Aorta (tissue), 5 donors: ENCODE results near the gene RFC5. TPM values are rescaled to one million over a fixed set of nuclear protein-coding genes. Genes with fewer than 3 reads are reported as not detected.

ENCODE experiments used
- ATAC-seq: fragments of 200-7000 bp; cut with Tn5 transposase; one replicate; pipeline ENCODE4 v1.9.1; 2022; ENCODE audit warnings: moderate library complexity; ENCODE audit not compliant: low FRiP score
- DNase-seq, 2 donors: peaks; one replicate each; pipeline ENCODE4 v3.0.0-alpha.2; 2020
- H3K27ac ChIP-seq, 2 donors: one replicate each; pipeline ENCODE4 v1.5.1; 2013; ENCODE audit warnings: low read length in 2 of 2, mild to moderate bottlenecking in 2 of 2, moderate library complexity in 2 of 2, control low read depth in 1 of 2, inconsistent platforms in 1 of 2, low read depth in 1 of 2
- H3K27me3 ChIP-seq, 2 donors: one replicate each; pipeline ENCODE4 v1.6.1; 2013; ENCODE audit warnings: control low read depth in 1 of 2, low read length in 1 of 2, mild to moderate bottlenecking in 1 of 2, moderate library complexity in 1 of 2; ENCODE audit not compliant: insufficient read depth in 2 of 2, control insufficient read depth in 1 of 2
- H3K36me3 ChIP-seq, 2 donors: one replicate each; pipeline ENCODE4 v1.6.1; 2013; ENCODE audit warnings: control low read depth in 1 of 2, low read length in 1 of 2, mild to moderate bottlenecking in 1 of 2; ENCODE audit not compliant: insufficient read depth in 2 of 2, control insufficient read depth in 1 of 2
- H3K4me1 ChIP-seq, 2 donors: one replicate each; pipeline ENCODE4 v1.6.1; 2013; ENCODE audit warnings: low read length in 2 of 2, control low read depth in 1 of 2, mild to moderate bottlenecking in 1 of 2, moderate library complexity in 1 of 2; ENCODE audit not compliant: insufficient read depth in 2 of 2, control insufficient read depth in 1 of 2
- H3K4me3 ChIP-seq, 2 donors: one replicate each; pipeline ENCODE4 v1.5.1; 2013; ENCODE audit warnings: low read length in 2 of 2, control low read depth in 1 of 2, mild to moderate bottlenecking in 1 of 2
- H3K9me3 ChIP-seq: one replicate; pipeline ENCODE4 v1.6.1; 2013; ENCODE audit warnings: mild to moderate bottlenecking, low read length; ENCODE audit not compliant: control insufficient read depth
- WGBS, 2 donors: extraction: QIAGEN DNeasy Blood & Tissue Kit; methylation state at CpG; one replicate each; pipeline ENCODE4 v1.1.7; 2013; 5-methylcytosine and 5-hydroxymethylcytosine counted together
- intact Hi-C, 2 donors: fragments of 100-400 bp; cut with DNase I; formaldehyde crosslinking; loops; one replicate each; pipeline versions ENCODE4 v1.14.2 to v1.15.0; 2022
- polyA plus RNA-seq, 2 donors: library from polyadenylated mRNA; stranded (reverse); fragments of 200-250 nt; gene quantifications; one replicate each; pipeline ENCODE4 v1.2.3, GENCODE V29; 2013
- total RNA-seq, 2 donors: library from RNA; stranded (reverse); fragmentation: NEBNext Ultra II Directional; extraction: Animal tissue kit (Norgen Biotek cat#: 25700); gene quantifications; one replicate each; pipeline ENCODE4 v1.2.1, GENCODE V29; 2021
- donor health status: healthy with polysubstance abuse.
- donor health status: Bipolar disorder and iron deficiency.
- donor health status: DM: no; HTN: no; CAD: no.
- donor health status: DM: no; HTN: no; CAD: no.
- donor health status: DM: yes; HTN: yes; CAD: no.

Gene RFC5
- total and polyA plus RNA-seq, 4 donors = 5.7 to 12.0 (median 7.1) TPM

- intact Hi-C loops = loop anchor here in 1 of 2 donors (5.0 to 10.0 kb wide), 2 partner anchors 36 to 321 kb away; partner anchors contain the start of genes RFC5, SUDS3 and TAOK3
- whole genome bisulfite sequencing, 2 donors = 85 to 89% methylated on average over 10 of the region's 10 CpGs
- Histone ChIP-seq H3K36me3 (no peaks in the 10 kb centered on the region), H3K9me3 (no peaks in the 10 kb centered on the region), H3K4me1 (peaks cover 0 to 2% of the 10 kb centered on the region in 2 donors), H3K27me3 (no peaks in the 10 kb centered on the region), H3K4me3 (no peak overlapping the region), H3K27ac (peak overlapping the region; percentile 78 to 83)
- DNase-seq = no peak
- no peak for ATAC-seq
Observed at GRCh38 chr12:118053071-118053985, 36.8 kb downstream of the RFC5 start.

GRCh38 chr12:118055144-118055557 lies 38.6 kb downstream of the RFC5 start:
- H3K27me3 ChIP-seq = no peaks in the 10 kb centered on the region
- no peaks in the 10 kb centered on the region for H3K36me3 ChIP-seq
- H3K4me3 ChIP-seq = no peak overlapping the region
- intact Hi-C loops = loop anchor here (5.0 to 10.0 kb wide), 2 partner anchors 38 to 320 kb away; partner anchors contain the start of genes RFC5 (in 1 of the 2), SUDS3 (in 1 of the 2) and TAOK3 (in 1 of the 2)
- H3K27ac ChIP-seq = peak overlapping the region in 1 of 2 donors; percentile 66
- H3K9me3 ChIP-seq = no peaks in the 10 kb centered on the region
- DNase-seq = peak; percentile 59 to 73
- H3K4me1 ChIP-seq = peaks cover 0 to 2% of the 10 kb centered on the region in 2 donors
- no peak for ATAC-seq
- 76 to 78% methylated on average over 2 of the region's 2 CpGs for WGBS, 2 donors

- Histone ChIP-seq H3K4me3 (no peak overlapping the region), H3K36me3 (no peaks in the 10 kb centered on the region), H3K27ac (no peak overlapping the region), H3K4me1 (peaks cover 0 to 2% of the 10 kb centered on the region in 2 donors), H3K9me3 (no peaks in the 10 kb centered on the region), H3K27me3 (no peaks in the 10 kb centered on the region)
- DNase-seq = no peak
- intact Hi-C loops = loop anchor here (5.0 to 10.0 kb wide), 2 partner anchors 39 to 319 kb away; partner anchors contain the start of genes RFC5 (in 1 of the 2), SUDS3 (in 1 of the 2) and TAOK3 (in 1 of the 2)
- WGBS, 2 donors = 78 to 80% methylated on average over 13 of the region's 13 CpGs
- ATAC-seq = no peak
Observed at GRCh38 chr12:118055865-118056773, 39.6 kb downstream of the RFC5 start.

GRCh38 chr12:118058227-118058626 lies 41.7 kb downstream of the RFC5 start:
- no peaks in the 10 kb centered on the region for H3K4me1 ChIP-seq
- H3K4me3 ChIP-seq = no peak overlapping the region
- intact Hi-C loops = loop anchor here (5.0 to 10.0 kb wide), 2 partner anchors 41 to 317 kb away; partner anchors contain the start of genes RFC5 (in 1 of the 2), SUDS3 (in 1 of the 2) and TAOK3 (in 1 of the 2)
- DNase-seq = no peak
- H3K36me3 ChIP-seq = no peaks in the 10 kb centered on the region
- ATAC-seq = no peak
- no peak overlapping the region for H3K27ac ChIP-seq
- no peaks in the 10 kb centered on the region for H3K27me3 ChIP-seq
- 94 to 95% methylated on average over 7 of the region's 7 CpGs for WGBS, 2 donors
- H3K9me3 ChIP-seq = no peaks in the 10 kb centered on the region

- peak in 1 of 2 donors; percentile 36 for DNase-seq
- peak overlapping the region in 1 of 2 donors; percentile 24 for H3K27ac ChIP-seq
- ATAC-seq = no peak
- H3K4me3 ChIP-seq = no peak overlapping the region
- H3K4me1 ChIP-seq = no peaks in the 10 kb centered on the region
- no peaks in the 10 kb centered on the region for H3K36me3 ChIP-seq
- intact Hi-C loops = loop anchor here (5.0 to 10.0 kb wide), 2 partner anchors 42 to 316 kb away; partner anchors contain the start of genes RFC5 (in 1 of the 2), SUDS3 (in 1 of the 2) and TAOK3 (in 1 of the 2)
- no peaks in the 10 kb centered on the region for H3K9me3 ChIP-seq
- no peaks in the 10 kb centered on the region for H3K27me3 ChIP-seq
- WGBS, 2 donors = 81 to 84% methylated on average over 8 of the region's 8 CpGs
Observed at GRCh38 chr12:118058881-118059280, 42.4 kb downstream of the RFC5 start.

- Histone ChIP-seq H3K36me3 (no peaks in the 10 kb centered on the region), H3K27me3 (no peaks in the 10 kb centered on the region), H3K4me3 (peak overlapping the region; percentile 99 to 100), H3K9me3 (no peaks in the 10 kb centered on the region), H3K27ac (peak overlapping the region; percentile 68 to 100), H3K4me1 (no peaks in the 10 kb centered on the region)
- ATAC-seq (no peak), DNase-seq (peak in 1 of 2 donors; percentile 30)
- 3% methylated on average over 11 of the region's 11 CpGs for WGBS, 2 donors
- intact Hi-C loops = loop anchor here (5.0 to 10.0 kb wide), 3 partner anchors 42 to 315 kb away; partner anchors contain the start of genes VSIG10 (in 2 of the 2), RFC5 (in 1 of the 2), SUDS3 (in 1 of the 2) and TAOK3 (in 1 of the 2)
Observed at GRCh38 chr12:118059341-118060191, 43.1 kb downstream of the RFC5 start.

- peak overlapping the region; percentile 68 to 100 for H3K27ac ChIP-seq
- no peaks in the 10 kb centered on the region for H3K27me3 ChIP-seq
- intact Hi-C loops = loop anchor here (5.0 kb wide), 1 partner anchor 42 kb away; the partner anchor contains the start of gene VSIG10 (in 2 of the 2)
- H3K4me1 ChIP-seq = no peaks in the 10 kb centered on the region
- WGBS, 2 donors = 0 to 1% methylated on average over 16 to 46 of the region's 46 CpGs
- H3K4me3 ChIP-seq = peak overlapping the region; percentile 99 to 100
- no peaks in the 10 kb centered on the region for H3K9me3 ChIP-seq
- DNase-seq (peak; percentile 70 to 87), ATAC-seq (peak; percentile 9)
- no peaks in the 10 kb centered on the region for H3K36me3 ChIP-seq
Observed at GRCh38 chr12:118060301-118061010, 44.0 kb downstream of the RFC5 start.
